K562 (cell line): ENCODE data around the gene CZIB. TPM values are rescaled to one million over a fixed set of nuclear protein-coding genes. Genes with fewer than 3 reads are reported as not detected.

ENCODE experiments used
- ATF1 ChIP-seq, 2 experiments: fragments of 450-650 bp in 1 of 2; IDR thresholded peaks; 2 replicates each; pipeline ENCODE4 v1.6.1; 2016; ENCODE audit warnings: missing compliant biosample characterization in 1 of 2, missing genetic modification characterization in 1 of 2
- CSDE1 ChIP-seq, 2 experiments: fragments of 450-650 bp; IDR thresholded peaks; 2 replicates each; pipeline ENCODE4 v1.6.1; 2016; ENCODE audit warnings: mild to moderate bottlenecking in 1 of 2
- HEY1 ChIP-seq: fragments of 250-450 bp; sonication (Bioruptor Pico); IDR thresholded peaks from 2 replicates; pipeline ENCODE4 v1.5.0; 2020; ENCODE audit warnings: mild to moderate bottlenecking, moderate library complexity, borderline replicate concordance
- HSF4 ChIP-seq: fragments of 250-450 bp; sonication (Bioruptor Pico); IDR thresholded peaks from 2 replicates; pipeline ENCODE4 v2.1.2; 2022; ENCODE audit warnings: mild to moderate bottlenecking, moderate library complexity, borderline replicate concordance
- JUND ChIP-seq, 2 experiments: IDR thresholded peaks; 2 replicates in 1 of 2; 3 replicates in 1 of 2; pipeline ENCODE4 v1.6.1; 2011; ENCODE audit warnings: borderline replicate concordance in 2 of 2, low read depth in 2 of 2, low read length in 2 of 2, improper control_type of control experiment in 1 of 2, missing biosample characterization in 1 of 2, missing genetic modification characterization in 1 of 2, missing genetic modification reagents in 1 of 2
- MECOM ChIP-seq: fragments of 250-450 bp; sonication (Bioruptor Pico); IDR thresholded peaks from 2 replicates; pipeline ENCODE4 v1.8.0; 2022; ENCODE audit warnings: inconsistent platforms
- MED1 ChIP-seq: sonication (generic); formaldehyde crosslinking; IDR thresholded peaks from 2 replicates; pipeline ENCODE4 v1.8.1; 2023; ENCODE audit warnings: missing genetic modification reagents, borderline replicate concordance
- NRF1 ChIP-seq, 2 experiments: fragments of 450-650 bp; IDR thresholded peaks in 1 of 2; conservative IDR thresholded peaks in 1 of 2; 2 replicates each; pipeline ENCODE4 v1.6.1; 2014; ENCODE audit warnings: mild to moderate bottlenecking in 2 of 2
- PML ChIP-seq: IDR thresholded peaks from 2 replicates; pipeline ENCODE4 v1.6.1; 2012; ENCODE audit warnings: low read length, inconsistent platforms
- PPARD ChIP-seq: fragments of 250-450 bp; sonication (Bioruptor Pico); IDR thresholded peaks from 2 replicates; pipeline ENCODE4 v1.8.0; 2022; ENCODE audit warnings: inconsistent platforms, mild to moderate bottlenecking, moderate library complexity
- RBM17 ChIP-seq: fragments of 200-400 bp; formaldehyde crosslinking; IDR thresholded peaks from 2 replicates; pipeline ENCODE4 v1.6.1; 2017; ENCODE audit warnings: low read depth, mild to moderate bottlenecking, low read length, borderline replicate concordance
- RBM39 ChIP-seq: fragments of 200-400 bp; formaldehyde crosslinking; optimal IDR thresholded peaks from 2 replicates; pipeline ENCODE3; 2018; ENCODE audit warnings: low read depth, low read length
- SAP30 ChIP-seq: fragments of 200-600 bp; sonication (generic); IDR thresholded peaks from 2 replicates; pipeline ENCODE4 v1.6.1; 2012; ENCODE audit warnings: borderline replicate concordance, low read depth, mild to moderate bottlenecking, moderate library complexity, low read length, control low read depth, inconsistent platforms; ENCODE audit not compliant: insufficient read depth, poor library complexity, severe bottlenecking
- TAF15 ChIP-seq: fragments of 200-400 bp; formaldehyde crosslinking; IDR thresholded peaks from 2 replicates; pipeline ENCODE4 v1.6.1; 2017; ENCODE audit warnings: mild to moderate bottlenecking, low read depth, low read length, moderate library complexity
- TRIM24 ChIP-seq, 2 experiments: fragments of 450-650 bp; IDR thresholded peaks; 2 replicates each; pipeline ENCODE4 v1.6.1; 2016
- ZFP1 ChIP-seq: fragments of 450-650 bp; formaldehyde crosslinking; IDR thresholded peaks from 2 replicates; pipeline ENCODE4 v1.4.0; 2020; ENCODE audit warnings: mild to moderate bottlenecking, mixed read lengths
- ZNF282 ChIP-seq: sonication (generic); formaldehyde crosslinking; IDR thresholded peaks from 2 replicates; pipeline ENCODE4 v1.8.1; 2023; ENCODE audit warnings: missing genetic modification reagents
- ZNF57 ChIP-seq: fragments of 450-650 bp; formaldehyde crosslinking; IDR thresholded peaks from 2 replicates; pipeline ENCODE4 v1.4.0; 2020; ENCODE audit warnings: mild to moderate bottlenecking, moderate library complexity
- ZNF75A ChIP-seq: fragments of 450-650 bp; formaldehyde crosslinking; IDR thresholded peaks from 2 replicates; pipeline ENCODE4 v1.4.0; 2020; ENCODE audit warnings: mild to moderate bottlenecking
- polyA plus RNA-seq, 8 experiments: library from polyadenylated mRNA; depleted of rRNA in 4 of 8; stranded (reverse) in 5 of 8; unstranded in 3 of 8; fragments of >200 nt; fragmentation: Nextera tagmentation in 2 of 8; fragmentation: Illumina TruSeq in 1 of 8; extraction: Ambion mirVana in 2 of 8; extraction: Trizol in 1 of 8; gene quantifications; 2 replicates each; pipeline versions ENCODE4 v1.2.1 to v1.2.3, GENCODE V29; 2011 to 2014; ENCODE audit warnings: inconsistent platforms in 1 of 8, missing spikeins in 1 of 8
- total RNA-seq, 7 experiments: library from RNA; depleted of rRNA in 6 of 7; stranded (reverse); fragments of >200 nt in 6 of 7; fragmentation: Illumina TruSeq in 2 of 7; extraction: Trizol in 2 of 7; gene quantifications; 2 replicates each; pipeline versions ENCODE4 v1.2.1 to v1.2.3, GENCODE V29; 2011 to 2021; ENCODE audit warnings: low replicate concordance in 1 of 7
- TF ChIP-seq, protein P1 (sequence below), 3 experiments: fragments of 200-800 bp in 1 of 3; fragments of 250-450 bp in 1 of 3; fragments of 450-650 bp in 1 of 3; sonication (Bioruptor Pico) in 1 of 3; sonication (Bioruptor generic) in 1 of 3; formaldehyde crosslinking in 1 of 3; IDR thresholded peaks; 2 replicates each; pipeline versions ENCODE4 v1.6.1 to v1.8.0; 2016 to 2022; ENCODE audit warnings: mild to moderate bottlenecking in 2 of 3, missing genetic modification characterization in 2 of 3, missing compliant biosample characterization in 1 of 3, moderate library complexity in 1 of 3
- TF ChIP-seq, protein P2 (sequence below): sonication (generic); formaldehyde crosslinking; IDR thresholded peaks from 2 replicates; pipeline ENCODE4 v1.8.0; 2022; ENCODE audit warnings: mild to moderate bottlenecking, missing genetic modification reagents

Gene CZIB
- total and polyA plus RNA-seq, 9 of the 15 experiments (the other 6 are each of a cell fraction or from before 2014, with no cell fraction given): 52.6 to 111 (median 80.0) TPM

DNA sequence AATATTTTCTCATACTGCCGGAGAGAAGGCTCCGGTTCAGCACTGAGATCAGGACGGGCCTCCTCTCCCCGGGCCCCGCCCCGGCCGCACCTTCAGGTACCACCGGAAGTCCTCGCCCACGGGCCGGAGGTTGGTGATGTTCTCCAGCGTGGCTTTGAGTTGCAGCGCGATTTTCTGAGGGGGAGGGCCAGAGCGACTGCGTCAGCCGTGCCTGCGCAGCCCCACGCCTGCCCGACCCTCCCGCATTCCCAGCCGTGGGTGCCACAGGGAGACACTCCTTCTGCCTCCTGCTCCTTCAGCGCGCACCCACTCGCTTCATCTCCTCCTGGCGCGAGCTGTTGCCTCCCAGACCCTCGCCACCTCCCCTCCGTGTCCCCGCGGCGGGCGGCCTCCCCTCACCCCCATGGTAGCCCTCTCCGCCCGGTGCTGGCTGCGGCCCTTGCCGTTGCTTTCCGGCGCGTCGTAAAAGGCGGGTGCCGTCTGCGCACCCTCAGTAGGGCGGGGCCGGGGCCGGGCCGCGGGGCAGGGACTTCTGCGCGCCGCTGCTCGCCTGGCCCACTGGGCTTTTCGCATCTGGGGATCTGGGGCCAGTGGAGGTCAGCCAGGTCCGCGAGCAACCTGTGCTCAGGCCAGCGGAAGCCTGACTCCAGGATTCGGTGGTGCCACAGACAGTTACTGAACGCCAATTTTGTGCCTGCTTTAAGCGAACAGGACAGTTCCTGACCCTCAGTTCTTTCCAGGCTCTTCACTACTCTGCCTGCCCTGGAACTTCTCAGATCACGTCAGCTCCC lies at the start of gene CZIB (continued):
- TF ChIP-seq PML: peak; percentile 85
- TF ChIP-seq NRF1 (conservative IDR thresholded peaks at IDR 0.05 in 1 of 2, IDR thresholded peaks at IDR 0.05 in 1 of 2): peak; percentile 97
- no peak for TF ChIP-seq RBM17
- TF ChIP-seq MED1: no peak
- TF ChIP-seq JUND (IDR thresholded peaks at IDR 0.05; ENCODE audit: borderline replicate concordance, low read depth, low read length): peak; percentile 41
- TF ChIP-seq JUND (tag; IDR thresholded peaks at IDR 0.05; ENCODE audit: borderline replicate concordance, low read depth, low read length): peak; percentile 57; the same call in 2 of the 3 replicates
- no peak for TF ChIP-seq ZNF75A
- 0 out of 2 replicates have a peak, but pooled peaks have one; percentile 50 for TF ChIP-seq ATF1 (CRISPR knock-in tag; IDR thresholded peaks at IDR 0.05)
- TF ChIP-seq ATF1 (tag; IDR thresholded peaks at IDR 0.05): peak; percentile 95
- no peak for TF ChIP-seq RBM39
- TF ChIP-seq PPARD (CRISPR knock-in tag): no peak
- no peak for TF ChIP-seq TAF15
- TF ChIP-seq TRIM24 (IDR thresholded peaks at IDR 0.05): peak in 1 of 2 experiments; percentile 48; a peak in 1 of 4 replicates
- TF ChIP-seq ZNF57 (CRISPR knock-in tag): no peak; the same call in 1 of the 2 replicates
- no peak for TF ChIP-seq HEY1 (CRISPR knock-in tag)
- TF ChIP-seq HSF4 (CRISPR knock-in tag): no peak
- no peak for TF ChIP-seq MECOM (CRISPR knock-in tag)
- peak; percentile 75 for TF ChIP-seq SAP30
- TF ChIP-seq, protein P1, sequence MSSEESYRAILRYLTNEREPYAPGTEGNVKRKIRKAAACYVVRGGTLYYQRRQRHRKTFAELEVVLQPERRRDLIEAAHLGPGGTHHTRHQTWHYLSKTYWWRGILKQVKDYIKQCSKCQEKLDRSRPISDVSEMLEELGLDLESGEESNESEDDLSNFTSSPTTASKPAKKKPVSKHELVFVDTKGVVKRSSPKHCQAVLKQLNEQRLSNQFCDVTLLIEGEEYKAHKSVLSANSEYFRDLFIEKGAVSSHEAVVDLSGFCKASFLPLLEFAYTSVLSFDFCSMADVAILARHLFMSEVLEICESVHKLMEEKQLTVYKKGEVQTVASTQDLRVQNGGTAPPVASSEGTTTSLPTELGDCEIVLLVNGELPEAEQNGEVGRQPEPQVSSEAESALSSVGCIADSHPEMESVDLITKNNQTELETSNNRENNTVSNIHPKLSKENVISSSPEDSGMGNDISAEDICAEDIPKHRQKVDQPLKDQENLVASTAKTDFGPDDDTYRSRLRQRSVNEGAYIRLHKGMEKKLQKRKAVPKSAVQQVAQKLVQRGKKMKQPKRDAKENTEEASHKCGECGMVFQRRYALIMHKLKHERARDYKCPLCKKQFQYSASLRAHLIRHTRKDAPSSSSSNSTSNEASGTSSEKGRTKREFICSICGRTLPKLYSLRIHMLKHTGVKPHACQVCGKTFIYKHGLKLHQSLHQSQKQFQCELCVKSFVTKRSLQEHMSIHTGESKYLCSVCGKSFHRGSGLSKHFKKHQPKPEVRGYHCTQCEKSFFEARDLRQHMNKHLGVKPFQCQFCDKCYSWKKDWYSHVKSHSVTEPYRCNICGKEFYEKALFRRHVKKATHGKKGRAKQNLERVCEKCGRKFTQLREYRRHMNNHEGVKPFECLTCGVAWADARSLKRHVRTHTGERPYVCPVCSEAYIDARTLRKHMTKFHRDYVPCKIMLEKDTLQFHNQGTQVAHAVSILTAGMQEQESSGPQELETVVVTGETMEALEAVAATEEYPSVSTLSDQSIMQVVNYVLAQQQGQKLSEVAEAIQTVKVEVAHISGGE (CRISPR knock-in tag; IDR thresholded peaks at IDR 0.05): peak in 1 of 3 experiments; percentile 77; a peak in 2 of 6 replicates
- TF ChIP-seq CSDE1 (IDR thresholded peaks at IDR 0.05): peak in 1 of 2 experiments; percentile 30; a peak in 1 of 4 replicates
- no peak for TF ChIP-seq ZNF282 (CRISPR knock-in tag)
- TF ChIP-seq, protein P2, sequence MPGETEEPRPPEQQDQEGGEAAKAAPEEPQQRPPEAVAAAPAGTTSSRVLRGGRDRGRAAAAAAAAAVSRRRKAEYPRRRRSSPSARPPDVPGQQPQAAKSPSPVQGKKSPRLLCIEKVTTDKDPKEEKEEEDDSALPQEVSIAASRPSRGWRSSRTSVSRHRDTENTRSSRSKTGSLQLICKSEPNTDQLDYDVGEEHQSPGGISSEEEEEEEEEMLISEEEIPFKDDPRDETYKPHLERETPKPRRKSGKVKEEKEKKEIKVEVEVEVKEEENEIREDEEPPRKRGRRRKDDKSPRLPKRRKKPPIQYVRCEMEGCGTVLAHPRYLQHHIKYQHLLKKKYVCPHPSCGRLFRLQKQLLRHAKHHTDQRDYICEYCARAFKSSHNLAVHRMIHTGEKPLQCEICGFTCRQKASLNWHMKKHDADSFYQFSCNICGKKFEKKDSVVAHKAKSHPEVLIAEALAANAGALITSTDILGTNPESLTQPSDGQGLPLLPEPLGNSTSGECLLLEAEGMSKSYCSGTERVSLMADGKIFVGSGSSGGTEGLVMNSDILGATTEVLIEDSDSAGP (CRISPR knock-in tag): peak; percentile 17; the same call in 1 of the 2 replicates
- TF ChIP-seq ZFP1 (CRISPR knock-in tag): no peak
